ENCODE data around the gene APOBEC3F.

APOBEC3F gene

DNA sequence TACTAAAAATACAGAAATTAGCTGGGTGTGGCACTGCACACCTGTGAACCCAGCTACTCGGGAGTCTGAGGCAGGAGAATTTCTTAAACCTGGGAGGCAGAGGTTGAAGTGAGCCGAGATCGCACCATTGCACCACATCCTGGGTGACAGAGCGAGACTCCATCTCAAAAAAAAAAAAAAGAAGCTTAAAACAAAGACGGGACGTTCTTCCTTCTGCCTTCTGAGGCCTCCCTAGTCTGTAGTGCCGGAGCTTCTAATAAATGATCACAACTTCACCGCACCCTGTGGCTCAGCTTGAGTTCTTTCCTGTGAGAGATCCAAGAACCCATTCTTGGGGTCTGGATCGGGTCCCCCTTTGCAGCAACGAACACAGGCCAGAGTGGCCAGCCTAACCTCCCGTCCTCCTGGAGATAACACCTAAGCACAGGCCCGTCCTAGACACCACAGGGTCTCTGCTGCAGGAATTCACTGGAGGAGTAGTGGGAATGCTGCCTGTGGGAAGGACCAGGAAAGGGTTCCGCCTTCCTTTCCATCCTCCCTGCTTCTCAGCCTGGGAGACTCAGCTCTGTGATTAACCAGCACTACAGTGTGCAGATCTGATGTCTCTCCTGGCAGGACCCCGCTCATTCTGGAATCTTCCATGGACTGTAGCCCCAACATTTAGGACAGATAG is 54.2 kb downstream of the APOBEC3F start:
- DNase-seq (ENCODE audit: low read depth), result no peak

DNA sequence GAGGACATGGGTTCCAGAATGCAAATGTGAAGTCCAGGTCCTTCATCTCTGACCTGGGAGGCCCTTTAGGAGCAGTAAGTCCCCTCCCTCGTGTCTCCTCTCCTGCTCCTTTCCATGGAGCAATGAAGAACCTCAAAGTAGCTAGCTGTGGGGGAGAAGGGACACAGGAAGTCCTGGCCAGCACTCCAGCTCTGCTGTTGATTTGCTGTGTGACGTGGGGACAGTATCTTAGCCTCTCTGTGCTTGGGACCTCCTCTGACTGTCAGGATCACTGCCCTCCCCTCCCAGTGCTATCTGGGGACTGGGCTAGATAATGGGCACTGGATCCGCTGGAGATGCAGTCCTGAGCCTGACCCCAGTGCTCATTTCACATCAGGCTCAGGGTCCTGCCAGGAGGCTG is 55.3 kb downstream of the APOBEC3F start:
- DNase-seq (ENCODE audit: low read depth), result no peak

GRCh38 chr22:39097098-39098020 is 56.7 kb downstream of the APOBEC3F start, which contains the start of gene APOBEC3H:
Gene APOBEC3H, plus strand, starts transcription at chr22:39097244. Its CDS starts 3,035 bp downstream, at chr22:39100279.
- DNase-seq (ENCODE audit: low read depth), result no peak

DNA sequence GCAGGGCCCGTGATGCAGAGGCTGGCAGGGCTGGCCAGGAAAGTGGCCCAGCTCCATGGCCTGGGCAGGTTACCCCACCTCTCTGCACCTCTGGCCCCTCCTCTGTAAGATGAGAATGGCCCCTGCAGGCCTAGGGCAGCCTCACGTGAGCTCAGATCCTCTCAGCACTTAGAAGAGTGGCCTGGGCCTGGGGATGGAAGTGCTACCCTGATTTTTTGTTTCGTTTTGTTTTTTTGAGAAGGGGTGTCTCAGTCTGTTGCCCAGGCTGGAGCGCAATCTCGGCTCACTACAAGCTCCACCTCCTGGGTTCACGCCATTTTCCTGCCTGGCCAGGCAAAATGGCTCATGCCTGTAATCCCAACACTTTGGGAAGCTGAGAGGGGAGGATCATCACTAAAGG is 57.4 kb downstream of the APOBEC3F start:
- DNase-seq (ENCODE audit: low read depth), result no peak

- DNase-seq (ENCODE audit: low read depth), result no peak
Measured at GRCh38 chr22:39098576-39098975, 57.9 kb downstream of the APOBEC3F start.

- no peak for DNase-seq (ENCODE audit: low read depth)
Measured at GRCh38 chr22:39101226-39101625, 60.6 kb downstream of the APOBEC3F start.

- no peak for DNase-seq (ENCODE audit: low read depth)
Measured at GRCh38 chr22:39103431-39103830, 62.8 kb downstream of the APOBEC3F start.

All from activated T-helper 9 cell treated with anti-CD3 and anti-CD28 coated beads, Interleukin-2, amount 50 U/mL, for 16 hours (primary cell).